ENCODE data around the gene ASPSCR1.

DNA sequence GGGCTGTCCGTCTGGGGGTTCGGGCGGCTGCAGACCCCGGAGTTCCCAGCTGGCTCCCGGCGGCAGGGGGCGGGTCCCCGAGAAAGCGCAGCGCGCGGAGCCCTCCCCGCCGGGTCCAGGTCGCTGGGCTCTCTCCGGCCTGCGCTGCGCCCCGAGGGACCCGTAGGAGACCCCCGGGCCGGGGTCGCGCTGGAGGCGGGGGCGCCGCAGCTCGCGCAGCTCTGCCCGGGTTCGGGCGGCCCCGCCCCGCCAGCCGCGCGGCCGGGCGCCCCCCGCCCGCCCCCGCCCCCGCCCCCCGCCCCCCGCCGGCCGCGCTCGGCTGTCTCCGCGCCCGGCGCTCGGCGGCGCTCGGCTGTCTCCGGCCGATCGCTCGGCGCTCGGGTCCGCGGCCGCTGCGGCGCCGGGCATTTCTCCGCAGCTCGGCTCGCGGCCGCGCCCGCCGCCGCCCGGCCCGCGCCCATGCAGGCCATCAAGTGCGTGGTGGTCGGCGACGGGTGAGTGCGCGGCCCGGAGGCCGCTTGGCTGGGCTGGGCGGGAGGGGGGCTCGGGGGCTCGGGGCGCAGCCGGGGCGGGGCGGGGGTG, 54.0 kb downstream of the ASPSCR1 start, which contains the start of gene RAC3:
- TF ChIP-seq, protein P1, sequence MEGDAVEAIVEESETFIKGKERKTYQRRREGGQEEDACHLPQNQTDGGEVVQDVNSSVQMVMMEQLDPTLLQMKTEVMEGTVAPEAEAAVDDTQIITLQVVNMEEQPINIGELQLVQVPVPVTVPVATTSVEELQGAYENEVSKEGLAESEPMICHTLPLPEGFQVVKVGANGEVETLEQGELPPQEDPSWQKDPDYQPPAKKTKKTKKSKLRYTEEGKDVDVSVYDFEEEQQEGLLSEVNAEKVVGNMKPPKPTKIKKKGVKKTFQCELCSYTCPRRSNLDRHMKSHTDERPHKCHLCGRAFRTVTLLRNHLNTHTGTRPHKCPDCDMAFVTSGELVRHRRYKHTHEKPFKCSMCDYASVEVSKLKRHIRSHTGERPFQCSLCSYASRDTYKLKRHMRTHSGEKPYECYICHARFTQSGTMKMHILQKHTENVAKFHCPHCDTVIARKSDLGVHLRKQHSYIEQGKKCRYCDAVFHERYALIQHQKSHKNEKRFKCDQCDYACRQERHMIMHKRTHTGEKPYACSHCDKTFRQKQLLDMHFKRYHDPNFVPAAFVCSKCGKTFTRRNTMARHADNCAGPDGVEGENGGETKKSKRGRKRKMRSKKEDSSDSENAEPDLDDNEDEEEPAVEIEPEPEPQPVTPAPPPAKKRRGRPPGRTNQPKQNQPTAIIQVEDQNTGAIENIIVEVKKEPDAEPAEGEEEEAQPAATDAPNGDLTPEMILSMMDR (IDR thresholded peaks at IDR 0.05): no peak
- TF ChIP-seq EP300 (IDR thresholded peaks at IDR 0.05): no peak

Measured in stomach (tissue), 4 donors.